CD8-positive, alpha-beta memory T cell (primary cell): ENCODE measurements around the gene ADCYAP1. TPM values are rescaled to one million over a fixed set of nuclear protein-coding genes. Genes with fewer than 3 reads are reported as not detected.

Experiments
- CTCF ChIA-PET: fragments of 350-600 bp; sonication (Branson Sonifier 250); formaldehyde crosslinking; loops from one replicate; lab custom pipeline; 2021; ENCODE audit warnings: antibody characterized with exemption; lab: Charles Lee
- POLR2A ChIA-PET: fragments of 350-600 bp; sonication (Branson Sonifier 250); formaldehyde crosslinking; loops from one replicate; lab custom pipeline; 2021; ENCODE audit warnings: antibody characterized with exemption; lab: Charles Lee
- DNase-seq, 5 donors: peaks; one replicate each; pipeline versions ENCODE4 v3.0.0 to v3.0.0-alpha.2; 2020 to 2022; ENCODE audit warnings: mixed read lengths in 1 of 5
- H3K27ac ChIP-seq: one replicate; pipeline ENCODE4 v1.7.0; 2013; ENCODE audit warnings: low read depth, mild to moderate bottlenecking, low read length, moderate library complexity
- H3K27me3 ChIP-seq: 2 replicates; pipeline ENCODE4 v1.7.0; 2013; ENCODE audit warnings: low read length, mild to moderate bottlenecking; ENCODE audit not compliant: insufficient read depth, poor library complexity, severe bottlenecking
- H3K36me3 ChIP-seq: 2 replicates; pipeline ENCODE4 v1.7.0; 2013; ENCODE audit warnings: mild to moderate bottlenecking, low read length, moderate library complexity; ENCODE audit not compliant: insufficient read depth
- H3K4me1 ChIP-seq: 2 replicates; pipeline ENCODE4 v1.7.0; 2013; ENCODE audit warnings: mild to moderate bottlenecking, low read length, moderate library complexity; ENCODE audit not compliant: insufficient read depth
- H3K4me3 ChIP-seq: 2 replicates; pipeline ENCODE4 v1.7.0; 2013; ENCODE audit warnings: mild to moderate bottlenecking, low read length
- H3K9me3 ChIP-seq: 2 replicates; pipeline ENCODE4 v1.7.0; 2013; ENCODE audit warnings: mild to moderate bottlenecking, low read length
- H3K27ac Mint-ChIP-seq, 8 donors: one replicate each; pipeline ENCODE4 v1.8.0; 2020 to 2021; ENCODE audit warnings: mixed read lengths in 8 of 8, mild to moderate bottlenecking in 6 of 8, inconsistent platforms in 3 of 8, moderate library complexity in 3 of 8
- H3K27me3 Mint-ChIP-seq, 2 donors: one replicate each; pipeline ENCODE4 v1.8.0; 2020 to 2021; ENCODE audit warnings: mixed read lengths in 2 of 2, mild to moderate bottlenecking in 1 of 2, moderate library complexity in 1 of 2
- H3K36me3 Mint-ChIP-seq, 3 donors: one replicate each; pipeline ENCODE4 v1.8.0; 2020 to 2021; ENCODE audit warnings: mixed read lengths in 3 of 3, inconsistent platforms in 1 of 3, mild to moderate bottlenecking in 1 of 3
- H3K4me1 Mint-ChIP-seq, 3 donors: one replicate each; pipeline ENCODE4 v1.8.0; 2020 to 2021; ENCODE audit warnings: mixed read lengths in 3 of 3, inconsistent platforms in 1 of 3, mild to moderate bottlenecking in 1 of 3
- H3K4me3 Mint-ChIP-seq, 7 donors: one replicate each; pipeline ENCODE4 v1.8.0; 2020 to 2021; ENCODE audit warnings: mixed read lengths in 7 of 7, mild to moderate bottlenecking in 6 of 7, moderate library complexity in 4 of 7, inconsistent platforms in 2 of 7
- H3K9me3 Mint-ChIP-seq, 5 donors: one replicate each; pipeline ENCODE4 v1.8.0; 2020 to 2022; ENCODE audit warnings: mixed read lengths in 5 of 5, mild to moderate bottlenecking in 3 of 5, moderate library complexity in 2 of 5, inconsistent platforms in 1 of 5
- polyA plus RNA-seq: library from polyadenylated mRNA; unstranded; fragments of 300-500 nt; fragmentation: Illumina TruSeq; gene quantifications from one replicate; pipeline ENCODE4 v1.2.3, GENCODE V29; 2021
- total RNA-seq, 2 experiments: library from RNA; stranded (reverse); gene quantifications; one replicate each; pipeline ENCODE4 v1.2.3, GENCODE V29; 2021

The ADCYAP1 gene
- total and polyA plus RNA-seq, 3 experiments from 2014 or later, result not detected

DNA sequence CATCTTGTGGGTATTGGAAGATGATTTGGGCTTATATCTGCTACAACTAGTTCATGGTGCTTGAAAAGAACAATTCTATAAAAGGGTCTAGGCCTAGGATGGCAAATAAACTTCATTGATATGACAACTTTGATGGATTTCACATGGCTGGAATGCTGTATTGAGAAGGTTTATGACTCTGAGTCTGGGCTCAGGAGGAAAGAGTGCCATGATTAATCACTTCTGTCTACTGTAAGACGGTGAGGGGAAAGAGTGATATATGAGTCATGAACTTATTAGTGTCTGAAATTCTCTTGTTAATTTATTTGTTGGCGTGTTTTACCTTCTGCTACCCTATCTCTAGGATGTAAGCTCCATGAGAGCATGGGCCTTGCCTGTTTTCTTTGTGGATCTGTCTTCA is 17.0 kb upstream of the ADCYAP1 start:
- no peaks in the 10 kb centered on the region for H3K9me3 Mint-ChIP-seq
- no peaks in the 10 kb centered on the region for H3K4me1 Mint-ChIP-seq
- Histone ChIP-seq H3K4me1 (no peaks in the 10 kb centered on the region), H3K36me3 (no peaks in the 10 kb centered on the region), H3K27ac (no peak overlapping the region), H3K4me3 (no peak overlapping the region), H3K9me3 (no peaks in the 10 kb centered on the region), H3K27me3 (no peaks in the 10 kb centered on the region)
- H3K36me3 Mint-ChIP-seq, result peaks cover 0 to 1% (median 0%) of the 10 kb centered on the region in 3 donors
- DNase-seq, result no peak
- CTCF ChIA-PET, result no interaction called here
- no peak overlapping the region for H3K4me3 Mint-ChIP-seq
- H3K27ac Mint-ChIP-seq, result no peak overlapping the region
- POLR2A ChIA-PET, result no interaction called here
- H3K27me3 Mint-ChIP-seq, result peaks cover 9 to 32% of the 10 kb centered on the region in 2 donors

- H3K4me1 Mint-ChIP-seq, result no peaks in the 10 kb centered on the region
- Histone ChIP-seq H3K27ac (no peak overlapping the region), H3K4me1 (no peaks in the 10 kb centered on the region), H3K27me3 (no peaks in the 10 kb centered on the region), H3K36me3 (no peaks in the 10 kb centered on the region), H3K4me3 (no peak overlapping the region), H3K9me3 (no peaks in the 10 kb centered on the region)
- no peaks in the 10 kb centered on the region for H3K9me3 Mint-ChIP-seq
- ChIA-PET CTCF (no interaction called here), POLR2A (no interaction called here)
- peaks cover 8 to 39% of the 10 kb centered on the region in 2 donors for H3K27me3 Mint-ChIP-seq
- H3K4me3 Mint-ChIP-seq, result no peak overlapping the region
- H3K27ac Mint-ChIP-seq, result no peak overlapping the region
- H3K36me3 Mint-ChIP-seq, result no peaks in the 10 kb centered on the region
- no peak for DNase-seq
Measured at GRCh38 chr18:892316-892715, 12.4 kb upstream of the ADCYAP1 start.

DNA sequence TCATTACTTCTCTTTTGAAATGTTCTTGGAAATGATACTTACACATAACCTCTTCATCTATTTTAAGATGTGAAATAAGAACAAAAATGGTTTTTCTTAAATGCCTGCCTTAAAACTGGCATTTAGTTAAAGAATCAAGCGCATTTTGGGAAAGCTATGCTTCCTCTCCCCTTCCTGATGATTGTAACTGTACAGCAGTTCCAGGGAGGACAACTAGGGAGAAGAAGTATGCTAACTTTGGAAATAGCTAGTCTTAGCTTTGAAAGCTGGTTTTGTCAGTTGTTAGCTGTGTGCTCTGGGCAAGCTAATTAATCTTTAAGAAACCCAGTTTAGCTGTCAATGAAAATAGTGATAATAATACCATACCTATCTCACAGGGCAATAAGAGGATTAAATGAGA is 8.4 kb upstream of the ADCYAP1 start:
- H3K27ac ChIP-seq, result no peak overlapping the region
- H3K27ac Mint-ChIP-seq, result no peak overlapping the region
- H3K27me3 ChIP-seq, result peaks cover 2% of the 10 kb centered on the region
- ChIA-PET POLR2A (no interaction called here), CTCF (no interaction called here)
- H3K9me3 ChIP-seq, result no peaks in the 10 kb centered on the region
- no peaks in the 10 kb centered on the region for H3K9me3 Mint-ChIP-seq
- H3K4me3 Mint-ChIP-seq, result no peak overlapping the region
- H3K4me1 ChIP-seq, result no peaks in the 10 kb centered on the region
- no peaks in the 10 kb centered on the region for H3K4me1 Mint-ChIP-seq
- H3K36me3 Mint-ChIP-seq, result no peaks in the 10 kb centered on the region
- no peak for DNase-seq
- H3K4me3 ChIP-seq, result no peak overlapping the region
- no peaks in the 10 kb centered on the region for H3K36me3 ChIP-seq
- H3K27me3 Mint-ChIP-seq, result peaks cover 23 to 52% of the 10 kb centered on the region in 2 donors

DNA sequence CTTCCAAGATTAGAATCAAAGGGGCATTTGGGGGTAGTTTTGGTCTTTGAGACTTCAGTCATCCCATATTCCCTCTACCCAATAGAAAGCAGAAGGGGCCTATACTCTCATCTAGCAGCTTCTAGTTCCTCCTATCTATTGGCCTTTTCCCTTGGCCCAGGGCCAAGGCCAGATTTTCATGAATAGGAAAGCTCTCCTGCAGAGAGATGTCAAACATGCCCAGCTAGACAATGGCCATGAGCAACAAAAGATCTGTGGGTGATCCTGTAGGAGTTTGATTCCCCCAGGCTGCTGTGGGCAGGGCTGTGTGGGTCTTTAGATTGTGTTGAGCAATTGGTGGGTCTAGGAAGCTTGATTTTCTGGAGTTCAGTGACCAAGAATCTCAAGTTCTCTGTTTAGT is 2.9 kb upstream of the ADCYAP1 start:
- CTCF ChIA-PET, result no interaction called here

DNA sequence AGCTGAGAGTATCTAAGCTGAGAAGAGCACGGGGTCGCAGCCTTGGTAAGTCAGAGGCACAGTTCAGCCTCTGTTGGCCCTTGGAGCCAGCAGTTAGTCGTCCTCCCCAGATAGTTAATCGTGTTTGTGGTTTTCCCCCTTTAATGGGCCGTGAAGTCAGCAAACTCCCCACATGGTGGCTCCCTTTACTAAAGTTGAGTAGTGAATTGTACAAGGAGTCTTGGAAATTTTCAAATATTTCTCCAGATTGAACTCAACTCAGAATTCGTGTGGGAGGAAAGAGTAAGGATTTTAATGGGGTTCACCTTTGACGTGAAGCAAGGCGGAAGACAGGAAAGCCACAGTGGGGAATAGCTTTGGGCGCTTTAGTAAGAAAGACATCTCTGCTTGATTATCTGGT is 2.4 kb upstream of the ADCYAP1 start:
- H3K4me3 Mint-ChIP-seq, result no peak overlapping the region
- no peaks in the 10 kb centered on the region for H3K36me3 Mint-ChIP-seq
- Histone ChIP-seq H3K9me3 (no peaks in the 10 kb centered on the region), H3K27me3 (peaks cover 38% of the 10 kb centered on the region), H3K4me3 (no peak overlapping the region), H3K36me3 (no peaks in the 10 kb centered on the region), H3K27ac (no peak overlapping the region), H3K4me1 (peaks cover 7% of the 10 kb centered on the region)
- peaks cover 3 to 14% (median 5%) of the 10 kb centered on the region in 5 donors for H3K9me3 Mint-ChIP-seq
- no peak overlapping the region for H3K27ac Mint-ChIP-seq
- ChIA-PET CTCF (no interaction called here), POLR2A (no interaction called here)
- peaks cover 61 to 76% of the 10 kb centered on the region in 2 donors for H3K27me3 Mint-ChIP-seq
- peaks cover 8 to 19% (median 8%) of the 10 kb centered on the region in 3 donors for H3K4me1 Mint-ChIP-seq
- DNase-seq, result no peak

More for the DNA sequence above, 2.9 kb upstream of the ADCYAP1 start:
- H3K36me3 Mint-ChIP-seq, result no peaks in the 10 kb centered on the region
- Histone ChIP-seq H3K36me3 (no peaks in the 10 kb centered on the region), H3K9me3 (no peaks in the 10 kb centered on the region), H3K4me3 (no peak overlapping the region), H3K4me1 (peaks cover 5% of the 10 kb centered on the region), H3K27me3 (peaks cover 35% of the 10 kb centered on the region), H3K27ac (no peak overlapping the region)
- H3K4me1 Mint-ChIP-seq, result peaks cover 7 to 17% (median 8%) of the 10 kb centered on the region in 3 donors
- no peak overlapping the region for H3K27ac Mint-ChIP-seq
- H3K4me3 Mint-ChIP-seq, result no peak overlapping the region
- no peak for DNase-seq
- peaks cover 3 to 14% (median 5%) of the 10 kb centered on the region in 5 donors for H3K9me3 Mint-ChIP-seq
- POLR2A ChIA-PET, result no interaction called here
- peaks cover 59 to 74% of the 10 kb centered on the region in 2 donors for H3K27me3 Mint-ChIP-seq

DNA sequence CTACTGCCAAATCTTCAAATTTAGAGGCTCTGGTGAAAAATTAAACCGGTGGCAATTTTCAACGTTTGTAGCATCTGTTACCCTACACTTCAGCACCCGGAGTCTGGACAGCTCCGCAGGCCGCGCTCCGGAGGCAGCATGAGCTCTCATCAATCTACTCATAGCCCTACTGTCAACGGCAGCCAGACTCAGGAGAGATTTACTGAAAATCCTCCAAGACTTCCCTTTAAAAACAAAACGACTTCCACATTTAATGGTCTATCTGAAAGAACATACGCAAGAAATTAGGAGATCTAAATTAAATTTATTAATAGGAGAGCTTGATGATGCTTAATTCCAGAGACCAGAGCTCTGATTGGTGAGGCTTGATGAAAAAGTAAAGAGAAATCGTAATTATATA is 970 bp upstream of the ADCYAP1 start:
- Mint-ChIP-seq H3K4me3 (no peak overlapping the region), H3K27ac (no peak overlapping the region), H3K27me3 (peaks cover 72 to 74% of the 10 kb centered on the region in 2 donors), H3K4me1 (peaks cover 11 to 29% (median 12%) of the 10 kb centered on the region in 3 donors), H3K36me3 (no peaks in the 10 kb centered on the region), H3K9me3 (peaks cover 3 to 14% (median 5%) of the 10 kb centered on the region in 5 donors)
- Histone ChIP-seq H3K9me3 (no peaks in the 10 kb centered on the region), H3K4me3 (no peak overlapping the region), H3K27ac (no peak overlapping the region), H3K4me1 (peaks cover 7% of the 10 kb centered on the region), H3K36me3 (no peaks in the 10 kb centered on the region), H3K27me3 (peaks cover 46% of the 10 kb centered on the region)
- CTCF ChIA-PET, result no interaction called here
- POLR2A ChIA-PET, result no interaction called here
- DNase-seq, result no peak

DNA sequence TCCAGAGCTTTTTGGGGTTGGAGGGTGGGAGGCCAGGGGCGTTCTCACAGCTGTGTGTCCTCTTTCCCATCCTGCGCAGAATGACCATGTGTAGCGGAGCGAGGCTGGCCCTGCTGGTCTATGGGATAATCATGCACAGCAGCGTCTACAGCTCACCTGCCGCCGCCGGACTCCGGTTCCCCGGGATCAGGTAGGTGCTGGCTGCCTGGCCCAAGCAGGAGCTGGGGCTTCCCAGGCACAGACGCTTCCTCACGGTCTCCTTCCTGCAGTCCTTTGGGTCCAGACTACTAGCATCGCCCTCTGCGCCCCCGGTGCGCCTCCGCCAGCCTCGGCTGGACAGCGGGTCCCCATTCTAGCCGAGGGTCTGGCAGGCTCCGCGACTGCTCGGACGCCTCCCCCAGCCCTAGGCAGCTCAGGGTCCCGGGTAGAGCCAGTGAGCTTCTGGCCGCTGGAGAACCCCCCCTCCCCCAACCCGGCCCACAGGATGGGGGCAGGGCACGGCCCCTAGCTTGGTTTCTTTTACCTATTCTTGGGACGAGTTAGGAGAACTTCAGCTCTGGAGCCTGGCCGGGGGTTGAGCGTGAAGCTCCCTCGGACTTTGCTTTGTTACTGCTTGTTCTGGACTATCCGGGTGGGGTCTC is 756 bp downstream of the ADCYAP1 start:
- peaks cover 52% of the 10 kb centered on the region for H3K27me3 ChIP-seq
- POLR2A ChIA-PET, result no interaction called here
- Mint-ChIP-seq H3K36me3 (no peaks in the 10 kb centered on the region), H3K4me1 (peaks cover 13 to 35% (median 15%) of the 10 kb centered on the region in 3 donors), H3K27me3 (peaks cover 75 to 77% of the 10 kb centered on the region in 2 donors), H3K9me3 (peaks cover 3 to 14% (median 5%) of the 10 kb centered on the region in 5 donors), H3K27ac (peak overlapping the region in 1 of 8 donors; percentile 25), H3K4me3 (peak overlapping the region in 4 of 7 donors; percentile 41 to 74 (median 64))
- DNase-seq, result no peak
- H3K27ac ChIP-seq, result no peak overlapping the region
- peaks cover 7% of the 10 kb centered on the region for H3K4me1 ChIP-seq
- CTCF ChIA-PET, result interaction anchor here (1.5 kb wide), 1 partner anchor 8 kb away, joined by 3 read pairs; no protein-coding TSS in a partner anchor
- H3K36me3 ChIP-seq, result no peaks in the 10 kb centered on the region
- H3K9me3 ChIP-seq, result no peaks in the 10 kb centered on the region
- H3K4me3 ChIP-seq, result no peak overlapping the region

GRCh38 chr18:905948-906415 is 1.3 kb downstream of the ADCYAP1 start:
- no peak overlapping the region for H3K4me3 ChIP-seq
- H3K27ac ChIP-seq, result no peak overlapping the region
- Mint-ChIP-seq H3K27ac (peak overlapping the region in 1 of 8 donors; percentile 25), H3K4me3 (peak overlapping the region in 4 of 7 donors; percentile 41 to 74 (median 64)), H3K4me1 (peaks cover 13 to 35% (median 15%) of the 10 kb centered on the region in 3 donors), H3K9me3 (peaks cover 3 to 14% (median 5%) of the 10 kb centered on the region in 5 donors), H3K27me3 (peaks cover 75 to 77% of the 10 kb centered on the region in 2 donors), H3K36me3 (no peaks in the 10 kb centered on the region)
- DNase-seq, result no peak
- peaks cover 54% of the 10 kb centered on the region for H3K27me3 ChIP-seq
- H3K4me1 ChIP-seq, result peaks cover 7% of the 10 kb centered on the region
- H3K36me3 ChIP-seq, result no peaks in the 10 kb centered on the region
- no peaks in the 10 kb centered on the region for H3K9me3 ChIP-seq
- ChIA-PET POLR2A (no interaction called here), CTCF (interaction anchor here (1.5 kb wide), 1 partner anchor 8 kb away, joined by 3 read pairs; no protein-coding TSS in a partner anchor)
